H1 (cell line): Measurements from ENCODE around the gene HS3ST3B1. TPM values are rescaled to one million over a fixed set of nuclear protein-coding genes. Genes with fewer than 3 reads are reported as not detected.
A peak's percentile ranks its signal among the peaks of the same experiment; 100 is the strongest.

ENCODE experiments used
- CTCF ChIA-PET: fragments of 300-600 bp; sonication (Branson Sonifier 250); formaldehyde crosslinking; loops from one replicate; lab custom pipeline; 2021; ENCODE audit not compliant: partially characterized antibody; lab: Charles Lee
- POLR2A ChIA-PET: fragments of 300-600 bp; sonication (Branson Sonifier 250); formaldehyde crosslinking; loops from one replicate; lab custom pipeline; 2021; ENCODE audit warnings: inconsistent platforms; ENCODE audit not compliant: partially characterized antibody; lab: Charles Lee
- DNase-seq, 2 experiments: peaks; one replicate each; pipeline versions ENCODE4 v3.0.0 to v3.0.0-alpha.2; 2010 to 2022; ENCODE audit warnings: low spot score in 2 of 2, low read depth in 1 of 2, mixed read lengths in 1 of 2
- FAIRE-seq: peaks from 2 replicates; lab custom pipeline; 2011; peaks lifted over from hg19 to GRCh38; lab: Jason Lieb, UNC
- H2AFZ ChIP-seq: 2 replicates; pipeline ENCODE4 v1.8.1; 2012; ENCODE audit warnings: low read length, inconsistent platforms
- H2AK5ac ChIP-seq: 2 replicates; pipeline ENCODE4 v1.6.1; 2013; ENCODE audit warnings: low read depth, low read length
- H2BK120ac ChIP-seq: replicated peaks from 2 replicates; pipeline ENCODE3; 2013; ENCODE audit warnings: low read depth, low read length, inconsistent platforms
- H2BK12ac ChIP-seq: 2 replicates; pipeline ENCODE4 v1.6.1; 2013; ENCODE audit warnings: low read depth, low read length
- H2BK15ac ChIP-seq: 2 replicates; pipeline ENCODE4 v1.6.1; 2013; ENCODE audit warnings: low read length
- H2BK20ac ChIP-seq: 2 replicates; pipeline ENCODE4 v1.6.1; 2013; ENCODE audit warnings: low read length
- H2BK5ac ChIP-seq: 2 replicates; pipeline ENCODE4 v1.6.1; 2013; ENCODE audit warnings: low read depth, low read length
- H3K14ac ChIP-seq: 2 replicates; pipeline ENCODE4 v1.6.1; 2013; ENCODE audit warnings: inconsistent platforms; ENCODE audit not compliant: insufficient read length
- H3K18ac ChIP-seq: 2 replicates; pipeline ENCODE4 v1.6.1; 2013; ENCODE audit warnings: low read length; ENCODE audit errors: extremely low read depth
- H3K23ac ChIP-seq: 2 replicates; pipeline ENCODE4 v1.6.1; 2013; ENCODE audit warnings: inconsistent platforms; ENCODE audit not compliant: insufficient read length
- H3K23me2 ChIP-seq: 2 replicates; pipeline ENCODE4 v1.6.1; 2013; ENCODE audit warnings: low read depth, low read length
- H3K27ac ChIP-seq: 2 replicates; pipeline ENCODE4 v1.6.1; 2011; ENCODE audit warnings: low read depth, low read length, inconsistent platforms
- H3K27me3 ChIP-seq, 4 experiments: replicated peaks in 1 of 4; 1 replicate in 1 of 4; 2 replicates in 3 of 4; pipeline versions ENCODE4 v1.6.1 to v1.8.1; 2011 to 2013; ENCODE audit warnings: low read length in 3 of 4, mild to moderate bottlenecking in 3 of 4, inconsistent platforms in 2 of 4, mixed read lengths in 2 of 4, moderate library complexity in 1 of 4; ENCODE audit not compliant: control insufficient read depth in 3 of 4, insufficient read depth in 3 of 4; ENCODE audit errors: extremely low read depth in 1 of 4
- H3K36me3 ChIP-seq, 4 experiments: 2 replicates each; pipeline versions ENCODE4 v1.6.1 to v1.8.1; 2011 to 2013; ENCODE audit warnings: mild to moderate bottlenecking in 4 of 4, low read length in 3 of 4, moderate library complexity in 2 of 4, control low read depth in 1 of 4, inconsistent platforms in 1 of 4; ENCODE audit not compliant: insufficient read depth in 4 of 4, control insufficient read depth in 2 of 4
- H3K4ac ChIP-seq: replicated peaks from 2 replicates; pipeline ENCODE3; 2013; ENCODE audit warnings: low read length, low read depth, mixed read lengths, inconsistent platforms; ENCODE audit not compliant: insufficient read length
- H3K4me1 ChIP-seq, 4 experiments: replicated peaks in 1 of 4; 1 replicate in 1 of 4; 2 replicates in 3 of 4; pipeline versions ENCODE4 v1.6.1 to v1.8.1; 2011 to 2013; ENCODE audit warnings: low read length in 3 of 4, inconsistent platforms in 2 of 4, mixed read lengths in 1 of 4; ENCODE audit not compliant: insufficient read depth in 4 of 4, control insufficient read depth in 3 of 4
- H3K4me2 ChIP-seq, 2 experiments: 2 replicates each; pipeline versions ENCODE4 v1.6.1 to v1.8.1; 2011 to 2013; ENCODE audit warnings: low read depth in 2 of 2, low read length in 2 of 2, control low read depth in 1 of 2, inconsistent platforms in 1 of 2, mild to moderate bottlenecking in 1 of 2; ENCODE audit not compliant: insufficient read depth in 1 of 2
- H3K4me3 ChIP-seq, 4 experiments: fragments of 200-600, 300-600 bp in 1 of 4; sonication (generic), shearing (Covaris generic), sonication (Bioruptor Twin) in 1 of 4; 2 replicates each; pipeline versions ENCODE4 v1.5.1 to v1.8.1; 2011 to 2016; ENCODE audit warnings: low read length in 4 of 4, low read depth in 3 of 4, control low read depth in 2 of 4, inconsistent platforms in 2 of 4, mild to moderate bottlenecking in 2 of 4, mixed read lengths in 1 of 4, moderate library complexity in 1 of 4; ENCODE audit not compliant: insufficient read depth in 2 of 4; ENCODE audit errors: extremely low read depth in 1 of 4
- H3K56ac ChIP-seq: replicated peaks from 2 replicates; pipeline ENCODE3; 2013; ENCODE audit warnings: low read depth, mild to moderate bottlenecking, mixed read lengths, low read length, inconsistent platforms; ENCODE audit not compliant: insufficient read length
- H3K79me1 ChIP-seq: 2 replicates; pipeline ENCODE4 v1.6.1; 2013; ENCODE audit warnings: low read depth, low read length, control low read depth
- H3K79me2 ChIP-seq, 2 experiments: 2 replicates each; pipeline versions ENCODE4 v1.6.1 to v1.8.1; 2012 to 2013; ENCODE audit warnings: low read length in 2 of 2, mild to moderate bottlenecking in 2 of 2, inconsistent platforms in 1 of 2; ENCODE audit not compliant: insufficient read depth in 2 of 2, control insufficient read depth in 1 of 2
- H3K9ac ChIP-seq, 4 experiments: replicated peaks in 1 of 4; 1 replicate in 1 of 4; 2 replicates in 3 of 4; pipeline versions ENCODE4 v1.6.1 to v1.8.1; 2011 to 2013; ENCODE audit warnings: low read depth in 3 of 4, low read length in 3 of 4, control low read depth in 2 of 4, mild to moderate bottlenecking in 2 of 4, moderate library complexity in 2 of 4, inconsistent platforms in 1 of 4; ENCODE audit errors: extremely low read depth in 1 of 4
- H3K9me3 ChIP-seq, 2 experiments: 2 replicates each; pipeline versions ENCODE4 v1.6.1 to v1.8.1; 2012 to 2013; ENCODE audit warnings: mild to moderate bottlenecking in 2 of 2, moderate library complexity in 2 of 2, control low read depth in 1 of 2, inconsistent platforms in 1 of 2, low read depth in 1 of 2, low read length in 1 of 2, mixed read lengths in 1 of 2; ENCODE audit not compliant: insufficient read depth in 2 of 2
- H4K20me1 ChIP-seq, 2 experiments: replicated peaks in 1 of 2; 2 replicates each; pipeline versions ENCODE3 to v1.8.1; 2011 to 2013; ENCODE audit warnings: inconsistent platforms in 2 of 2, low read length in 2 of 2, mild to moderate bottlenecking in 1 of 2; ENCODE audit not compliant: insufficient read depth in 2 of 2, control insufficient read depth in 1 of 2
- H4K5ac ChIP-seq: 2 replicates; pipeline ENCODE4 v1.6.1; 2013; ENCODE audit warnings: low read length, low read depth, mixed read lengths, inconsistent platforms; ENCODE audit not compliant: insufficient read length
- H4K8ac ChIP-seq: 2 replicates; pipeline ENCODE4 v1.8.0; 2013; ENCODE audit warnings: mild to moderate bottlenecking, moderate library complexity, low read length, inconsistent platforms; ENCODE audit not compliant: insufficient read depth; ENCODE audit errors: extremely low read depth
- H4K91ac ChIP-seq: replicated peaks from 2 replicates; pipeline ENCODE3; 2013; ENCODE audit warnings: low read length, mixed read lengths, inconsistent platforms; ENCODE audit not compliant: insufficient read length
- SIX5 ChIP-seq: IDR thresholded peaks from 2 replicates; pipeline ENCODE4 v1.6.1; 2011; ENCODE audit warnings: mild to moderate bottlenecking, low read depth, low read length
- SRF ChIP-seq: IDR thresholded peaks from 2 replicates; pipeline ENCODE4 v1.6.1; 2011; ENCODE audit warnings: mild to moderate bottlenecking, low read depth, low read length, moderate library complexity
- WGBS, 2 experiments: shearing (Covaris generic) in 1 of 2; methylation state at CpG; one replicate each; pipeline versions ENCODE4 v1.1.6 to v1.1.7; 2013 to 2015; ENCODE audit warnings: low lambda C conversion rate in 2 of 2, mixed read lengths in 2 of 2, inconsistent platforms in 1 of 2, low coverage in 1 of 2, missing lambda C conversion rate in 1 of 2; ENCODE audit not compliant: insufficient replicate concordance in 2 of 2, insufficient coverage in 1 of 2, insufficient read length in 1 of 2; ENCODE audit errors: extremely low coverage in 1 of 2, missing lambda C conversion rate in 1 of 2; 5-methylcytosine and 5-hydroxymethylcytosine counted together
- polyA plus RNA-seq, 7 experiments: library from polyadenylated mRNA; depleted of rRNA in 3 of 7; stranded (reverse) in 5 of 7; unstranded in 2 of 7; fragments of >200 nt in 5 of 7; fragments of 200-250 nt in 2 of 7; gene quantifications; 1 replicate in 5 of 7; 2 replicates in 1 of 7; 4 replicates in 1 of 7; pipeline versions ENCODE4 v1.2.1 to v1.2.3, GENCODE V29; 2011 to 2013; ENCODE audit warnings: missing spikeins in 2 of 7, mixed read lengths in 2 of 7
- total RNA-seq: library from RNA; stranded (reverse); fragmentation: NEBNext Ultra II Directional; extraction: Animal tissue kit (Norgen Biotek cat#: 25700); gene quantifications from 2 replicates; pipeline ENCODE4 v1.2.1, GENCODE V29; 2021

The HS3ST3B1 gene
- total and polyA plus RNA-seq, 2 of the 8 experiments (the other 6 are each of a cell fraction or from before 2014, with no cell fraction given): 4.7 to 14.4 TPM

DNA sequence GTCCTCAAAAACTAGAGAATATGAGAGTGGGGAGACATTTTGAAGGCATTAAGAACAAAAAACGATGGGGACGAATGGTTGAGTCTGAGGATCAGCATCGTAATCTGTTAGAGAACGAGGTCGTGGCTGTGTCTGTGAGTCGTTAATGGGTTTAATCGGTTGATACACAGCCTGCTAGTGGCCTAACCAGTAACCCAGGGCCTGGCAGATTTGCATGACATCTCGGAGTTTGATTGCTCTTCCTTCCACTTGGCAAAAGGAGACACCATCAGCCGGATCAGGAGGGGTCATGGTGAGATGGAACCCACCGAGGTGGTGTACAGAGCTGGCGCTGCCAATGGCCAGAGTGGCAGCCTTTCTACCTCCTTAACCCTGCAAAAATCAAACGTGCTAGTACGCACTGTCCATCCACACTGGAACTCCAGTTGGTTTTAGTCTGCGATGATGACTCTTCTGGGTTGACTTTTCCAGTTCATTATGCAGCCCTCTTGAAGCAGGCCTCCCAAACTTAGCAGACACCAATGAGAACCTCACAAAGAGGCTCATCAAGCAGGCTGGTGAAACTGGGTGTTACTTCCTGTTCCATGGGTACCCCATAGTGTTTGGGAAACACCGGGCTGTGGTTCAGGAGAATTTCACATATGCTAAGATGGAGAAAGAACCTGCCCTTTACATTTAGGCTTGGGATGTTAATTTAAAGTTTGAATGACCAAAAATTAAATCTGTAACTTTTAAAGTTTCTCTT, 4.1 kb downstream of the HS3ST3B1 start:
- Histone ChIP-seq H3K79me2 (peaks cover 0 to 71% of the 10 kb centered on the region in 2 experiments; a peak in 2 of 4 replicates), H3K4me3 (peak overlapping the region in 2 of 4 experiments; percentile 48 to 87; a peak in 4 of 8 replicates), H3K23me2 (peaks cover 33% of the 10 kb centered on the region), H4K91ac (no peak overlapping the region), H3K18ac (peak overlapping the region; percentile 3; the same call in 1 of the 2 replicates), H3K23ac (no peak overlapping the region), H4K5ac (no peak overlapping the region), H3K9me3 (no peaks in the 10 kb centered on the region), H3K9ac (no peak overlapping the region), H2BK15ac (peak overlapping the region; percentile 20; the same call in 1 of the 2 replicates), H3K4ac (no peak overlapping the region), H2BK20ac (no peak overlapping the region), H2BK12ac (no peak overlapping the region), H2BK120ac (no peak overlapping the region), H2BK5ac (no peak overlapping the region), H3K56ac (no peak overlapping the region), H2AFZ (no peak overlapping the region), H3K4me2 (peak overlapping the region; percentile 85), H3K4me1 (peaks cover 0 to 41% (median 21%) of the 10 kb centered on the region in 4 experiments; a peak in 6 of 7 replicates), H4K8ac (no peak overlapping the region), H3K79me1 (no peaks in the 10 kb centered on the region), H4K20me1 (peaks cover 9 to 14% of the 10 kb centered on the region in 2 experiments), H3K27ac (no peak overlapping the region), H3K36me3 (no peaks in the 10 kb centered on the region; a peak in 1 of 8 replicates), H2AK5ac (no peak overlapping the region), H3K27me3 (peaks cover 2 to 42% (median 34%) of the 10 kb centered on the region in 4 experiments), H3K14ac (no peak overlapping the region)
- DNase-seq (peak in 1 of 2 experiments; percentile 49), FAIRE-seq (peak; percentile 36)
- CTCF ChIA-PET: interaction anchor here (0.9 kb wide), 1 partner anchor 622 kb away, joined by 3 read pairs; no protein-coding TSS in a partner anchor
- peak; percentile 35; the same call in 1 of the 2 replicates for TF ChIP-seq SRF
- TF ChIP-seq SIX5: no peak
- WGBS, 2 experiments: 43% methylated on average over 15 of the region's 15 CpGs; no CpG with 5 or more reads in 1 of the 2 experiments
- POLR2A ChIA-PET: interaction anchor here (0.8 to 1.1 kb wide), 2 partner anchors 8 to 59 kb away, joined by 3 read pairs; no protein-coding TSS in a partner anchor
